Adrenal gland (tissue), 5 donors: ENCODE results near the gene SYMPK.
A peak's percentile ranks its signal among the peaks of the same experiment; 100 is the strongest.

Experiments
- CTCF ChIP-seq, 6 experiments: fragments of 450-650 bp in 4 of 6; fragments of 200-600 bp in 2 of 6; sonication (generic) in 1 of 6; IDR thresholded peaks; 1 replicate in 5 of 6; 2 replicates in 1 of 6; pipeline versions ENCODE4 v1.5.1 to v1.8.0; 2016 to 2021; ENCODE audit warnings: antibody characterized with exemption in 6 of 6, mild to moderate bottlenecking in 2 of 6, moderate library complexity in 1 of 6
- POLR2A ChIP-seq, 2 donors: fragments of 450-650 bp; IDR thresholded peaks; one replicate each; pipeline ENCODE4 v1.6.1; 2017; ENCODE audit warnings: antibody characterized with exemption in 2 of 2, mild to moderate bottlenecking in 2 of 2, moderate library complexity in 1 of 2
- donor health status: DM: no; HTN: no; CAD: no.

- TF ChIP-seq CTCF (IDR thresholded peaks at IDR 0.05) (no peak), POLR2A (IDR thresholded peaks at IDR 0.05) (peak; percentile 48 to 52)
Measured at GRCh38 chr19:45862564-45863334, at the start of gene SYMPK.
